Aorta (tissue), 5 donors: Measurements from ENCODE around the gene OR1M1. TPM values are rescaled to one million over a fixed set of nuclear protein-coding genes. Genes with fewer than 3 reads are reported as not detected.
A peak's percentile ranks its signal among the peaks of the same experiment; 100 is the strongest.

Experiments
- ATAC-seq: fragments of 200-7000 bp; cut with Tn5 transposase; one replicate; pipeline ENCODE4 v1.9.1; 2022; ENCODE audit warnings: moderate library complexity; ENCODE audit not compliant: low FRiP score
- DNase-seq, 2 donors: peaks; one replicate each; pipeline ENCODE4 v3.0.0-alpha.2; 2020
- H3K27ac ChIP-seq, 2 donors: one replicate each; pipeline ENCODE4 v1.5.1; 2013; ENCODE audit warnings: low read length in 2 of 2, mild to moderate bottlenecking in 2 of 2, moderate library complexity in 2 of 2, control low read depth in 1 of 2, inconsistent platforms in 1 of 2, low read depth in 1 of 2
- H3K27me3 ChIP-seq, 2 donors: one replicate each; pipeline ENCODE4 v1.6.1; 2013; ENCODE audit warnings: control low read depth in 1 of 2, low read length in 1 of 2, mild to moderate bottlenecking in 1 of 2, moderate library complexity in 1 of 2; ENCODE audit not compliant: insufficient read depth in 2 of 2, control insufficient read depth in 1 of 2
- H3K36me3 ChIP-seq, 2 donors: one replicate each; pipeline ENCODE4 v1.6.1; 2013; ENCODE audit warnings: control low read depth in 1 of 2, low read length in 1 of 2, mild to moderate bottlenecking in 1 of 2; ENCODE audit not compliant: insufficient read depth in 2 of 2, control insufficient read depth in 1 of 2
- H3K4me1 ChIP-seq, 2 donors: one replicate each; pipeline ENCODE4 v1.6.1; 2013; ENCODE audit warnings: low read length in 2 of 2, control low read depth in 1 of 2, mild to moderate bottlenecking in 1 of 2, moderate library complexity in 1 of 2; ENCODE audit not compliant: insufficient read depth in 2 of 2, control insufficient read depth in 1 of 2
- H3K4me3 ChIP-seq, 2 donors: one replicate each; pipeline ENCODE4 v1.5.1; 2013; ENCODE audit warnings: low read length in 2 of 2, control low read depth in 1 of 2, mild to moderate bottlenecking in 1 of 2
- H3K9me3 ChIP-seq: one replicate; pipeline ENCODE4 v1.6.1; 2013; ENCODE audit warnings: mild to moderate bottlenecking, low read length; ENCODE audit not compliant: control insufficient read depth
- WGBS, 2 donors: extraction: QIAGEN DNeasy Blood & Tissue Kit; methylation state at CpG; one replicate each; pipeline ENCODE4 v1.1.7; 2013; 5-methylcytosine and 5-hydroxymethylcytosine counted together
- intact Hi-C, 2 donors: fragments of 100-400 bp; cut with DNase I; formaldehyde crosslinking; loops; one replicate each; pipeline versions ENCODE4 v1.14.2 to v1.15.0; 2022
- polyA plus RNA-seq, 2 donors: library from polyadenylated mRNA; stranded (reverse); fragments of 200-250 nt; gene quantifications; one replicate each; pipeline ENCODE4 v1.2.3, GENCODE V29; 2013
- total RNA-seq, 2 donors: library from RNA; stranded (reverse); fragmentation: NEBNext Ultra II Directional; extraction: Animal tissue kit (Norgen Biotek cat#: 25700); gene quantifications; one replicate each; pipeline ENCODE4 v1.2.1, GENCODE V29; 2021
- donor health status: healthy with polysubstance abuse.
- donor health status: Bipolar disorder and iron deficiency.
- donor health status: DM: no; HTN: no; CAD: no.
- donor health status: DM: no; HTN: no; CAD: no.
- donor health status: DM: yes; HTN: yes; CAD: no.

Gene OR1M1
- total and polyA plus RNA-seq, 4 donors = not detected

- DNase-seq (no peak), ATAC-seq (no peak)
- WGBS, 2 donors = 70 to 73% methylated on average over 2 of the region's 2 CpGs
- intact Hi-C loops = no loop called here
- Histone ChIP-seq H3K27ac (no peak within 1 kb of the TSS), H3K4me3 (no peak within 1 kb of the TSS), H3K36me3 (no peaks in the 10 kb centered on the region), H3K4me1 (no peaks in the 10 kb centered on the region), H3K9me3 (no peaks in the 10 kb centered on the region), H3K27me3 (no peaks in the 10 kb centered on the region)
Measured at GRCh38 chr19:9115307-9115813, 28.5 kb downstream of the OR1M1 start, which contains the start of gene OR7G1. OR7G1 (minus strand) TSS chr19:9115763; CDS start chr19:9115763, 0 bp downstream.

GRCh38 chr19:9116547-9116946 is 29.7 kb downstream of the OR1M1 start:
- H3K9me3 ChIP-seq = no peaks in the 10 kb centered on the region
- no peaks in the 10 kb centered on the region for H3K27me3 ChIP-seq
- DNase-seq = no peak
- H3K4me3 ChIP-seq = no peak overlapping the region
- no peak for ATAC-seq
- H3K4me1 ChIP-seq = no peaks in the 10 kb centered on the region
- no peaks in the 10 kb centered on the region for H3K36me3 ChIP-seq
- WGBS, 2 donors = 50 to 57% methylated on average over 5 of the region's 5 CpGs
- intact Hi-C loops = no loop called here
- no peak overlapping the region for H3K27ac ChIP-seq

- Histone ChIP-seq H3K4me3 (no peak within 1 kb of the TSS), H3K27ac (no peak within 1 kb of the TSS), H3K27me3 (no peaks in the 10 kb centered on the region), H3K36me3 (no peaks in the 10 kb centered on the region), H3K4me1 (no peaks in the 10 kb centered on the region), H3K9me3 (peaks cover 2% of the 10 kb centered on the region)
- ATAC-seq (no peak), DNase-seq (no peak)
- intact Hi-C loops = no loop called here
- 79 to 84% methylated on average over 1 of the region's 1 CpG for WGBS, 2 donors
Measured at GRCh38 chr19:9126900-9127405, 40.1 kb downstream of the OR1M1 start, which contains the start of gene OR7G3. OR7G3 (minus strand) TSS chr19:9126950; CDS start chr19:9126950, 0 bp downstream.

GRCh38 chr19:9128171-9128570 is 41.3 kb downstream of the OR1M1 start:
- DNase-seq = no peak
- H3K4me3 ChIP-seq = no peak overlapping the region
- WGBS, 2 donors = 57 to 64% methylated on average over 3 of the region's 3 CpGs
- H3K9me3 ChIP-seq = no peaks in the 10 kb centered on the region
- intact Hi-C loops = no loop called here
- H3K4me1 ChIP-seq = no peaks in the 10 kb centered on the region
- H3K27ac ChIP-seq = no peak overlapping the region
- no peaks in the 10 kb centered on the region for H3K36me3 ChIP-seq
- H3K27me3 ChIP-seq = no peaks in the 10 kb centered on the region
- no peak for ATAC-seq

GRCh38 chr19:9130965-9131364 is 44.1 kb downstream of the OR1M1 start:
- Histone ChIP-seq H3K27me3 (no peaks in the 10 kb centered on the region), H3K4me1 (no peaks in the 10 kb centered on the region), H3K9me3 (peaks cover 1% of the 10 kb centered on the region), H3K4me3 (no peak overlapping the region), H3K36me3 (no peaks in the 10 kb centered on the region), H3K27ac (no peak overlapping the region)
- intact Hi-C loops = no loop called here
- DNase-seq = no peak
- 51 to 52% methylated on average over 1 of the region's 1 CpG for WGBS, 2 donors
- ATAC-seq = no peak

- Histone ChIP-seq H3K4me3 (no peak overlapping the region), H3K4me1 (no peaks in the 10 kb centered on the region), H3K27ac (no peak overlapping the region), H3K27me3 (no peaks in the 10 kb centered on the region), H3K9me3 (peaks cover 1% of the 10 kb centered on the region), H3K36me3 (no peaks in the 10 kb centered on the region)
- no peak for ATAC-seq
- whole genome bisulfite sequencing, 2 donors = 54% methylated on average over 5 of the region's 5 CpGs
- intact Hi-C loops = no loop called here
- DNase-seq = no peak
Measured at GRCh38 chr19:9132422-9132821, 45.6 kb downstream of the OR1M1 start.

- ATAC-seq = peak; percentile 39
- Histone ChIP-seq H3K27ac (no peak overlapping the region), H3K4me1 (peaks cover 0 to 2% of the 10 kb centered on the region in 2 donors), H3K9me3 (no peaks in the 10 kb centered on the region), H3K36me3 (no peaks in the 10 kb centered on the region), H3K27me3 (no peaks in the 10 kb centered on the region), H3K4me3 (peak overlapping the region; percentile 59 to 79)
- intact Hi-C loops = loop anchor here (5.0 to 10.0 kb wide), 2 partner anchors 307 to 655 kb away; partner anchors contain the start of genes MBD3L1 (in 1 of the 2) and ZNF558 (in 1 of the 2)
- 16 to 22% methylated on average over 8 of the region's 8 CpGs for WGBS, 2 donors
- DNase-seq = no peak
Measured at GRCh38 chr19:9139609-9140158, 52.8 kb downstream of the OR1M1 start.

GRCh38 chr19:9140159-9140874 is 53.5 kb downstream of the OR1M1 start, which contains the start of gene ZNF317:
ZNF317 (plus strand) TSS chr19:9140397; CDS start chr19:9156017, 15,620 bp downstream.
- peak within 1 kb of the TSS; percentile 59 to 79 for H3K4me3 ChIP-seq
- no peaks in the 10 kb centered on the region for H3K9me3 ChIP-seq
- intact Hi-C loops = loop anchor here (5.0 to 10.0 kb wide), 2 partner anchors 308 to 654 kb away; partner anchors contain the start of genes MBD3L1 (in 1 of the 2) and ZNF558 (in 1 of the 2)
- WGBS, 2 donors = 0 to 1% methylated on average over 43 of the region's 43 CpGs
- H3K27ac ChIP-seq = peak within 1 kb of the TSS; percentile 6 to 15
- no peaks in the 10 kb centered on the region for H3K36me3 ChIP-seq
- DNase-seq (peak; percentile 94 to 96), ATAC-seq (peak; percentile 98)
- no peaks in the 10 kb centered on the region for H3K27me3 ChIP-seq
- peaks cover 0 to 2% of the 10 kb centered on the region in 2 donors for H3K4me1 ChIP-seq
